Stimulated activated CD4-positive, alpha-beta T cell treated with anti-CD3 and anti-CD28 coated beads, Interleukin-12 subunit alpha, Interleukin-12 subunit beta, amount 100 ng/mL, for 48 hours (primary cell): ENCODE data around the gene BPIFB2.
"Not testable (repeated sequence)": the region's sequence is repeated elsewhere in the genome, so short reads cannot be mapped to it uniquely, and the experiment has no call there.

Experiments used
- DNase-seq, 3 donors: peaks; one replicate each; pipeline ENCODE4 v3.0.0-alpha.2; 2020; ENCODE audit warnings: low read depth in 2 of 3, low spot score in 1 of 3

BPIFB2 gene

DNA sequence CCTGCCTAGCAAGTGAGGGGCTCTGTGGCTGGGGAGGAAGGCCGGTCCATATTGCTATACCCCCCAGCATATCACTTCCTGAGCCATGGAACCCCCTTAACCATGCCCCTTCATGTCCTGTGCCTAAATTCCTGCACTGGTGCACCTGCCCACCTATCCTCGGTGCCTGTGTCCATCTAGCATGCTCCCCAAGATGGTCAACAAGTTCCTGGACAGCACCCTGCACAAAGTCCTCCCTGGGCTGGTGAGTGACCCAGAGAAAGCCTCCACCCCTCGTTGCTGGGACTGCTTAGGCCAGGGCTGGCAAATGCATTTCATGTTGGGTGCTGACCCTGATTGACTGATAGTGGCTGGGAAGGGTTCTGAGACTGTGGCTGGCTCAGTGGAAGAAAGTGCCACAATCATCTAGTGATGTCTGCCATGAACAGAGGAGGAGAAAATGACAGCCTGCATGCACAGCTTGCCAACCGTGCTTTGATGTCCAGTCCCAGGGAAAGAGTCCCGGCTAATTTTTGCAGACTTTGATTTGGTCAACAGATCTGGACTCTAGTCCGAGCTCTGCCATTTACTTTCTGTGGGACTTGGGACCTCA is 27.5 kb downstream of the BPIFB2 start:
- DNase-seq: no peak

DNA sequence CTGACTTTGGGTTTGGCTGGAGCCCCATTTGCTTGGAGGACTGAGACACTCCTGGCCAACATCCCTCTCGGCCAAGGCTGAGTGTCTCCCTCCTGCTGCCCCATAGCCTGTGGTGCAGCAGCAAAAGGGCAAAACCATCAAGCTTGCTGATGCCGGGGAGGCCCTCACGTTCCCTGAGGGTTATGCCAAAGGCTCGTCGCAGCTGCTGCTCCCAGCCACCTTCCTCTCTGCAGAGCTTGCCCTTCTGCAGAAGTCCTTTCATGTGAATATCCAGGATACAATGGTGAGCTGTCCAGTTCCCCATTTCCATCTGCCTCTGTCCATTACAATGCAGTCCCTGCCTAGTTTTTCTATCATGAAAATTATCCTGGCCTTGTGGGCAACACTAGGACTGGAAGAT is 30.0 kb downstream of the BPIFB2 start:
- DNase-seq: no peak

DNA sequence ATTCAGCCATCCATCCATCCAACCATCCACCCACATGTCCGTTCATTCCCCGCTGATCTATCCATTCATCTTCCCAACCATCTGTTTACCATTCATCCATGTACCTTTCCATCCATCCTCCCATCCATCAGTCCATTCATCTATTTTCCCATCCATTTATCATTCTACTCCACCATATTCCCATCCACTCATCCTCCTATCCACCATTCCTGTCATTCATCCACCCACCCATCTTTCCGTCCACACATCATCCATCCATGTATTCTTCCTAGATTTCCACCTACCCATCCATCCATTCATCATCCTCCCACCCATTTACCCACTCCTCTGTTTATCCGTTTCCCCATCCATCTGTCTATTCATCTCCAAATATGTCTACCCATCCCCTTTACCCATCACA is 30.7 kb downstream of the BPIFB2 start:
- DNase-seq: no peak

DNA sequence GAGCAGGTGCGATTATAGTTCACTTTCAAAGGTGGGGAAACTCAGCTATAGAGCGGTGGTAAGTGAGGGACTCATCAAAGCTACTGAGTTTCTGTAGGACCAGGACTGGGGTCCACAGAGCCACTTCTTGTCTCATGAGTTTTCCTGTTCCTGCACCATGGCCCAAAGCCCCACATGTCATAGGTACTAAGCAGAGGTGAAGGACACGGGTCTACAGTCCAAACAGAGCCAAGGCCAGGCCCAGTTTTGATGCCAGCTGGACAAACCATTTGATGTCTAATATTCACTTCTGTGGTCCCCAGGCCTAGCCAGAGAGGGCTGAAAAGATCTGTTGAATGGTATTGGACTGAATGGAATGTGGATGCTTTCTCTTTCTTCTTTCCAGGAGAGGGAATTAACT is 34.9 kb downstream of the BPIFB2 start:
- no peak for DNase-seq

DNA sequence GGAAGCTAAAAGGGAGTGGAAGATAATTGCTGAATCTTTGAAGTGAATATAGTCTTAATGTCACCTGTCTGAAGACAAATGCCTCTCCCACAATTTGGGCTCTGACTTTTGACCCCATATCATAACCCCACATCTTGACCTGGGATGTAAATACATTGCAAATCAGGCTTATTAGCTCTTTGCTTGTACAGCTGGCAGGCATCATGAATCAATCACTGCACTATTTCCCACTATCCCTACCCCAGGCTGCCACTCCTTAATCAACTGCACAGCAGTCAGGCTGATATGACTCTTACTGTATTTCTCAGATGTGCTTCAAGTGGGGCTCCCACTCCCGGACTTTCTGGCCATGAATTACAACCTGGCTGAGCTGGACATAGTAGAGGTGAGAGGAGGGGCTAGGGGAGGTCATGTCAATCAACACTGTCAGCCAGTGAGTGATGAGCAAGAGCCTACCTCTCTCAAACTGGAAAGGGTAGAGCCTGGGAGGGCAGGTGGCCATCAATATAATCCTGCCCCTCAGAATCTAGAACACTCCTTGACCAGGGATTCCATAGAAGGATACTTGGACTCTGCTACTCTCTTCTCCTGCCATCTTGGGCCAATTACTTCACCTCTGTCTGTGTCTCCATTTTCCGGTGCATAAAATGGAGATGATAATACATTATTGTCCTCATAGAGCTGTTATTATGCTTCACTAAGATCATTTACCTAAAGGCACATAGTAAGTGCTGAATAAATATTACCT is 35.7 kb downstream of the BPIFB2 start:
- no peak for DNase-seq

DNA sequence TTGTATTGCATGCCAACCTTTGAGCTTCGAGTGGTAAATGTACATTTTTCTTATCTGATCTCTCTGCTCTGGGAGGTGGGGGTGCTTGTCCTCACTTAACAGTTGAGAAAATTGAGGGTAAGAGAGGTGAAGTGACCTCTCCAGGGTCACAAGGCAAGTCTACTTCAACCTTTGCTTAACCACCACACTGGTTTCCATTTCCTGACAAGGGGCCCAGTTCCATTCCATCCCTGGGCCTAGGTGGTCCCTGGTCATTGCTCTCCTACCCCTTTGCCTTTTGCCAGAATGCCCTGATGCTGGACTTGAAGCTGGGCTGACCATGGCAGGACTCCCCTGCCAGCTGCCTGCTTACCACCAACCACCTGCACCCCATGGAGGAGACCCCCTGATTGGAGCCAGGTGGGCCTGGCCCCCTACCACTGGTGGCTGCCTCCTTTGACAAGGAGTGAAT is 36.3 kb downstream of the BPIFB2 start:
- DNase-seq: no peak

DNA sequence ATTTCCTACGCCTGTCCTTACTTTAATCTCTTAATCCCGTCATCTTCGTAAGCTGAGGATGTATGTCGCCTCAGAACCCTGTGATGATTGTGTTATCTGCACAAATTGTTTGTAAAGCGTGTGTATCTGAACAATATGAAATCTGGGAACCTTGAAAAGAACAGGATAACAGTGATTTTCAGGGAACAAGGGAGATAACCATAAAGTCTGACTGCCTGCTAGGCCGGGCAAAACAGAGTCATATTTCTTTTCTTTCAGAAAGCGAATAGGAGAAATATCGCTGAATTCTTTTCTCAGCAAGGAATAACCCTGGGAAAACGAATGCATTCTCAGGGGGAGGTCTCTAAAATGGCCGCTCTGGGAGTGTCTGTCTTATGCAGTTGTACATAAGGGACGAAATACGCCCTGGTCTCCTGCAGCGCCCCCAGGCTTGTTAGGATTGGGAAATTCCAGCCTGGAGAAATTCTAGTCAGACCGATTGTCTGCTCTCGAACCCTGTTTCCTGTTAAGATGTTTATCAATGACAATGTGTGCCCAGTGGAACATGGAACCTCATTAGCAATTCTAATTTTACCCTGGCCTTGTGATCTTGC is 37.7 kb downstream of the BPIFB2 start:
- not testable (repeated sequence) for DNase-seq

DNA sequence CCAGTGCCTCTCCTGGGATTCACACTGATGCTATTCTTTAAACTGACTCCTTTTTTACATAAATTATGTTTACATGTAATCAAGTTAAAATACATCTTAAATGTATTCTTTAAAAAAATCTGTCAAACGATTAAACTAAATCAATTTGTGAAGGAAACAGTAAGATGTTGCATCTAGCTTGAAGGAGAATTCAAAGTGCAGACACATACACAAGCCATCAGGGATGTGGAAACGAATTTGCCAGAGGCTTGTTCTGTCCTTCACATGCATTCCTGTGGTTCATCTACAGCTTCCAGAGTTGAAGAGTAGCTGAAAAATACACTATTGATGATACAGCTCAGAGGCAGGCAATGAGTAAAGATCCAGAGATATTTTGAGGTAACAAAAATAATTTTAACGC is 38.9 kb downstream of the BPIFB2 start:
- no peak for DNase-seq

DNA sequence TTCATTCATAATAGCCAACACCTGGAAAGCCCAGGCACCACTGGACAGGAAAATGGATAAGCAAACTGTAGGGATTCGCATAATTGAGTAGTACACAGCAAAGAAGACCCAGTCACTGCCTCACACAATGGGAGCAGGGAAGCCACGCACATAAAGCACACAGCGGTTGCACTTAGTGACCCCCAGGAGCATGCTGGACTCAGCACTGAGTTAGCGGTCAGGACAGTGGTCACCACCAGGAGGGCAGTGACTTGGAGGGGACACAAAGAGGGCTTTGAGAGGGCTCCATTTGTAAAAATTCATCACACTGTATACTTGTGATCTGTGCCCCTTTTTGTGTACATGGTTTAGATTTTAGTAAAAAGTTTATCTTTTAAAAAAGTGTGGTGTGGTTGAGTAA is 43.8 kb downstream of the BPIFB2 start:
- DNase-seq: no peak

DNA sequence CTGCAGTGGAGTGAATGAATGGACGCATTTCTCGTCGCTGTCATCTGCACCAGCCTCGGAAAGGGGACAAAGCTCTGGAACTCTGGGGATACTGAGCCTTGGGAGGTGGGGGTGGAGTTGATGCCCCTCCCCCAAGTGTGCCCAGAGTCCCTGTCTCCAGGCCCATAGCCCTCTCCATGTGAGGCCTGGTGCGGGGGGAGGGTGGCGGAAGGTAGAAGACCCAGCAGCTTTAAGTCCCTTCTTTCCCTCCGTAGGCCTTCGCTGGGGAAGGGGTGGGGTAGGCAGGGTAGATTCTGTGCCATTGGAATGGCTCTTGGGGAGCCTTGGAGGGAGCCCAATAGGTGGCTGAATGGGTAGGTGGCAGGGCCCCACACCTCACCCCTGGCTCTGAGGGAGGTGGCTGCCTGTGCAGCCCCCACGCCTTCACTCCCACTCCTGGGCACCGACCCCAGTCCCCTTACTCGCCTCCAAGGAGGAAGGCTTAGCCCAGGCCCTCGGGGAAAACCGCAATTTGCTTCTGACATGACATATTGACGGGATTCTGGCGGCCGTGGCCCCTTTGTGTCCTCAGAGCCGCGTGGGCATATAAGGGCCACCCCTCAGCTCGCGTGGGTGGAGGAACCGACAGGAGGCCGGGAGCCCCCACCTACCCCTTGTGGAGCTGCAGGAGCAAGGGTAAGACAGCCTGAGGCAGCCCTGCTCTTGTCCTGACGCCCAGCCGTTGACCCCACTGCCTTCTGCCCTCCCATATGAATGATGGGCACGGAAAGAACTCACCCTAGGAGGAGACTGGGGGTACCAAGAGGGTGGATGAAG is 46.0 kb downstream of the BPIFB2 start, which contains the start of gene BPIFB3:
Gene BPIFB3 (plus strand): TSS at position 613 of the 816 bp plus-strand sequence. CDS start 1,533 bp downstream, outside the sequence.
- no peak for DNase-seq

DNA sequence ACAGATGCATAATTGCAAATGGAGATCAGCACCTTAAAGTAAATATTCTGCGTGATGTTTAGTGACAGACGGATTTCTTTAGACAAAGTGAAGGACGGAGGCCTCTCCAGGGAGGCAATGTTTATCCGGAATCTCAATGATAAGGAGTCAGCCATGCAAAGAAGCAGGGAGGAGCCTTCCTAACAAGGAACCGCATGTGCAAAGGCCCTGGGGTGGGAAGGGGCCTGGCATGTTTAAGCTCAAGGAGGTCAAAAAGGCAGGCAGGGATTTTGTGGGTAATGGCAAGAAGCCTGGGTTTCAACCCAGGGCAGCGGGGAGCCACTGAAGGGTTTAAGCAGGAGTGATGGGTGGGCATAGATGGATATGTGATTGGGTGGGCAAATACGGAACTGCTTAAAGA is 46.9 kb downstream of the BPIFB2 start:
- DNase-seq: no peak

DNA sequence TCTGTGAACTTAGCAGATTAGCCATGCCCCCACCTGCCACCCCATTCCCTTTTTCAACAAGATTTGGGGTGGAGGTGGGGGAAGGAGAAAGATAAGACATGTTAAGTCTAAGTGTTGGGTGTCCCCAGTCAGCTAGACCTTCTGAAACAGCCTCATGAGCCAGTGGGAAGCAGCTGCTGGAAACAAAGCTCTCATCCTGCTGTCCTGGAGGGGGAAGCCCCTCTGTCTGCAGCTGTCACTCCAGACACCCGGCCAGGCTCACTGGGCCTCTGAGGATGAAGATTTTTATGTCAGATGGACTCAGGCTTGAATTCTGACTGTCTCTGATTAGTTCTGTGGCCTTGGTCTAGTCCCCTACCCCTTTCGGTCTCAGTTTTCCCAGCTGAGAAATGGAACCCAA is 47.3 kb downstream of the BPIFB2 start:
- no peak for DNase-seq

DNA sequence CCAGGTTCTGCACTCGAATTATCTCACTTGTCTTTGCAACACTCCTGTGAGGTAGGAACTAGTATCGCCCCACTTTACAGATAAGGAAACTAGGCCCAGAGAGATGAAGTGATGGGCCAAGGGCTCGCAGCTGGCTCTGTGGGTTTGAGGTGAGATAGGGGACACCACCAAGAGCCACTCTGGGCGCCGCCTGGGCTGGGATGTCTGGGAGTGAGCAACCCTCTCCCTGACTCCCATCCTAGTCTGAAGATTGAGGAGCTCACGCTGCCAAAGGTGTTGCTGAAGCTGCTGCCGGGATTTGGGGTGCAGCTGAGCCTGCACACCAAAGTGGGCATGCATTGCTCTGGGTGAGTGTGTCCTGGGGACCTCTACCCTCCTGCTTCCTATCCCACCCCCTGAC is 51.6 kb downstream of the BPIFB2 start:
- no peak for DNase-seq

DNA sequence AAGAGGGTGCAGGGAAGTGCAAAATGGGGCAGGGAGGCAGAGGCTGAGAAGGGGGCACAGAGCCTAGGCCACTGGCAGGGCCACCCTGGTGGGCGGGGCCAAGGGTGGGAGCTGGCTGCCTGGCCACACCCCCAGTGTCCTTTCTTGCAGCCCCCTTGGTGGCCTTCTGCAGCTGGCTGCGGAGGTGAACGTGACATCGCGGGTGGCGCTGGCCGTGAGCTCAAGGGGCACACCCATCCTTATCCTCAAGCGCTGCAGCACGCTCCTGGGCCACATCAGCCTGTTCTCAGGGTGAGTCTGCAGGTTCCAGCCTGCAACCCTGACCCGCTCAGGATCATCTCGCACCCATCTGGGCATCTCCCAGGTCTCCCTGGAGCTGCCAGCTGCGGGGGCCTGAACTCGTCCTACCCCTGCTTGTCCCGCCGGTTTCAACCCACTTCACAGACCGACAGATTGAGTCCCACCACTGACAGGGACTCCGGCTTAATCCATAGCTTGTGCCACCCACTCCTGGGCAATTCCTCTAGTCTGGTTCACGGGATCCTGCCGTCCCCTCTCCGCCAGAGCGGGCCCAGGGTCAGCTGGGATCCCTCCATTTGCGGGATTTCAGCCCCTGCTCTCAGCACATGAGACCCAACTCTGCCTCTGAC is 52.4 kb downstream of the BPIFB2 start:
- no peak for DNase-seq

DNA sequence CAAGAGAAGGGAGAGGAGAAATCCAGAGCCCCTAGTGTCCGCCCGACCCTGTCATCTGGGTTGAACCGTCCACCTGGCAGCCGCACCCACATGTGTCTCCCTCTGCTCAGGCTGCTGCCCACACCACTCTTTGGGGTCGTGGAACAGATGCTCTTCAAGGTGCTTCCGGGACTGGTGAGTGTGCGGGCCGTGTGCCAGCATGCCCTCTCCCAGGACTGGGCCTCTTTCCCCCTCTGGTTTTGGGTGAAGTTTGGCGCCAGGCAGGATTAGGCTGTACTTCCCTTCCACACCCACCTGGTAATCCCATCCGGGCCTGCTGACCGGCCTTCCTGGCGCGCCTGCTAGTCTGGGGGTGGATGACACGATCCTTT is 54.1 kb downstream of the BPIFB2 start:
- DNase-seq: no peak

DNA sequence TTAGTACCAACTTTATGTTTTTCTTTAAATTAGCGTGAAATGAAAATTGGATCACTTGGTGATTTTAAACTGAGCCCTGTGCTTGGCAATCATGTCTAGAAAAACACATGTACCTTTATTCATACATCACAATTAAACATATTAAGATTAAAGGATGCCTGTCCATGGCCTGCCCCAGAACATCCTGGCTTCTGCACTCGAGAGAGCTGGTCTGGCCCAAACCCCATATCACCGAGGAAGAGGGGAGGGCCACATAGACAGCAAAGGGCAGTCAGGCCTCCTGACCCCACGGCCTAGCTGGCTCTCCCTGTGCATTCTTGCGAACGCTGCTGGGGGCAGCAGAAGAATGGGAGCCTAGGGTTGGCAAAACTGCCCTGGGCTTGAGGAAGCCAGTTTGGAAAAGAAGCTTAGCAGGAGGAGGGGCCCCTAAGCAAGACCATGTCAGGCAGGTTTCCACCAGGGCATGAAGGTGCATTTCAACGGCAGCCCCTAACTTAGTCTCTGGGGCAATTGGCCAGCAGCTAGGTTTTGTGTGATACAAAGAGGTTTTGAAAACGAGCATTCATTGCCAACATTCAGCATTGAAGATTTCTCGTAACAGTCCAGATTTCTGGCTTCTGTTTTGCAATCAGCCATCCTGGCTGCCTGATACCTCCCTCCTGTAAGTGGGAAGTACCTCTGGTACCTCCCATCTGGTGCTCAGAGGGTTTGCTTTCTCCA is 54.8 kb downstream of the BPIFB2 start:
- no peak for DNase-seq

DNA sequence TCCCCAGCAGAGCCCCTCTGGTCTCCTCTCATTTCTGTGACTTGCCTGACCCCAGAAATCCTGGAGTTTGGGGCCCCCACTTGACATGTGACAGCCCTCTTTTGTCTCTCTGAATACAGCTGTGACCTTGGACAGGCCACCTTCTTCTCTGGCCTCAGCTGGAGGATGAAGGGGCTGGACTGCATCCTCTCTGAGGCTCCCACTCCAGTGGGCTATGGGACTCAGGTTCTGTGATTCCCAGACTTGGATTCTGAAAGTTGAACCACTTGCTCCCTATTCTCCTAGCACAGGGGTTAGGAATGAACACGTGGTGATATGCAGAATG is 55.3 kb downstream of the BPIFB2 start:
- no peak for DNase-seq

DNA sequence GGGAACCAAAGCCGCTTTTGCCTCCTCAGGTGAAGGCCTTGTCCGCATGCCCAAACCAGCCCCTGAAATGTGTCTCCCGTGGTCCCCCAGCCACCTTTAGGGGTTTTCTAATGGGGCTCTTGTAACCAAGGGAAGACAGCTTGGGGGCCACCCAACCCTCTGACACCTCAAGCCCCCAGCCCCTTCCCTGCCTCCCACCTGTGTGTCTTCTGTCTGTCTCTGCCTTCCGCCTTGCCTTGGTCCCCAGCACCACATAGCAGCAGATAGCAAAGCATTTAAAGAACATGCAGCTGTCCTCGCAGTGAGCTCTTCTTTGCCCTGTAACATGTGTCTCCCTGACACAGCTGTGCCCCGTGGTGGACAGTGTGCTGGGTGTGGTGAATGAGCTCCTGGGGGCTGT is 55.8 kb downstream of the BPIFB2 start:
- no peak for DNase-seq

DNA sequence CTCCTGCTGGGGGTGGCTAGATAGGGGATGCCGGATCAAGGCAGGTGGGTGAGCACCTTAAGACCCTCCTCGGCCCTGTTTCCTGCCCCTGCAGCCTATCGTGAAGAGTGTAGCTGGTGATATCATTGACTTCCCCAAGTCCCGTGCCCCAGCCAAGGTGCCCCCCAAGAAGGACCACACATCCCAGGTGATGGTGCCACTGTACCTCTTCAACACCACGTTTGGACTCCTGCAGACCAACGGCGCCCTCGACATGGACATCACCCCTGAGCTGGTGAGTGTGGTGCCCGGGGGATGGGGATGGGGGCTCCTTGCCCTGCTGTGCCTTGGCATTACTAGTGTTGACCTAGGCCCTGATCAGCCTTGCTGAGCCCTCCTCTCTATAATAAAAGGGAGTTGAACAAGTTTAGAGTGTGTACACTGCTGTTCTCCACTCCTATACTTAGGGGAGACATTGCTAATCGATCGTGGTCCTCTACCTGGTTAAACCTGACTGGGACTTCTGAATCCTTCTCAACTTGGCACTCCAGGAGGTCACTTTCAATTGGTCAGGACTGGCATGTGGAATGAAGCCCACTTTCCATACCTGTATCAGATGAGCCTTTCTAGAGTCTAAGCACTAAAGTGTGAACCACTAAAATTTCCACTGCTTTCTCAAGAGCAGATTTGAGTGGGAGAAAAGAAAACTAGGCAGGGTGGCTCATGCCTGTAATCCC is 57.2 kb downstream of the BPIFB2 start:
- no peak for DNase-seq

DNA sequence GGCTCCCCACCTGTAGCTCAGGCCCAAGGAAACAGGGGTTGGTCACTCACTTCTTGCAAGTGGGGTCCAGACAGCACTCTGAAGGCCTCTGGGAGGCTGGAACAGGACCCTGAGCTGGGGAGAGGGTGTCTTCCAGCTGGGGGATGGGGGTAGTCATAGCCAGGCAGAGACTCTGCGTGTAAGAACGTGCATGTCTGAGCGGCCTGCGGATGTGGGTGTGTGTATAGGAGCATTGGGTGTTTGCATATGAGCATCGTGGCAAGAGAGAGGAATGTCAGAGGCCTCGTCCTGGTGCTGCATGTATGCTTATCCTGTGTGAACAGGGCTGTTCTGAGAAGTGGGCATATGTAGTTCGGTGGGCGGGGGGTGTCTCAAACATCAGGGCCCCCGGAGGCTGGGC is 58.3 kb downstream of the BPIFB2 start:
- DNase-seq: no peak
